Measurements from ENCODE around the gene MORN5.

Gene MORN5

DNA sequence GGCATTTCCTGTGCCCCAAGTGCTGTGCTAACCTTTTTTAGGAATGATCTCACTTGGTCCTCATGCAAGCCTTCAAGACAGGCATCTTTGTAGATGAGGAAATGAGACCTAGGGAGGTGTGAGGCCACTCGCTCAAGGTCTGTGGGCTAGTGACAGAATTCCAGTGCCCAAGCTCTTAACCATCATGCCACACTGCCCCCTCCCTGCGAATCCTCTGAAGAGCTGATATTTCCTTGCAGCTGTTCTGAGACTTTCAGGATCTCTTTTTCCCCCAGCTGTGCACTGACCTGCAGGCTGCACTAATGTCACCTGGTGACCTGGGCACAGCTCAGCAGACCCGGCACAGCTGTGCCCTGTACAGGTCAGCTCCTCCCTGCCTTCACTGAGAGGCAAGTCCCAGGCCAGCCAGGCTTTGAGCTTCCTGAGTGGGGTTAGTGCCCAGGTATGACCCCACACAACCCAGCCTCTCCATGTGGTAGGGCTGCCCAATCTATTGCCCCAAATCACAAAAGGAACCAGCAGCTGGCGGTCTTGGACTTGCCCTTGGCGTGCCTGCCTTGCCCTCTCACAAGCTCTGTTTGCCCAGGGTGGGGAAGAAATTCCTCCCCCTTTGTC is 32.7 kb downstream of the MORN5 start:
- H2AFZ ChIP-seq (ENCODE audit: low read depth), result no peak overlapping the region
- H3K4me1 ChIP-seq (ENCODE audit: low read depth, poor library complexity, severe bottlenecking), result no peaks in the 10 kb centered on the region

DNA sequence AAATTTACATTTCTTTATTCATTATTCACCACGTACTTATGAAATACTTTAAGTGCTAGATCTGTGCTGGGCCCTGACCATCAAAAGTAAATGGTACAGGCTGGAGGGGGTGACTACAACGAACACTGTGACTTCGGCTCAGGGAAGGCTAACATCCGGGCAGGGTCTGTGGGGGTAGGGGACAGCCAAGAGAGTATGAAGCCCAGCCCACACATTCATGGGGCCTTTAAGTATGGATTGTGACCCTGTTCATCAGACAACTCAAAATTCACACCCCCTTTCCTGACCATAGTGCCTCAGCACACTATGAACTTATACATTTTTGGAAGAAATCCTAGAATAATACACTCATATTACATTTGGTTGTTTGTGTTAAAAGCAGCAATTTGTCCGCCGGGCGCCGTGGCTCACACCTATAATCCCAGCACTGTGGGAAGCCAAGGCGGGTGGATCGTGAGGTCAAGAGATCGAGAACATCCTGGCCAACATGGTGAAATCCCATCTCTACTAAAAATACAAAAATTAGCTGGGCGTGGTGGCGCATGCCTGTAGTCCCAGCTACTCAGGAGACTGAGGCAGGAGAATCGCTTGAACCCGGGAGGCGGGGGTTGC is 33.3 kb downstream of the MORN5 start:
- no peaks in the 10 kb centered on the region for H4K20me1 ChIP-seq (ENCODE audit: insufficient read depth)
- no peaks in the 10 kb centered on the region for H3K36me3 ChIP-seq (ENCODE audit: insufficient read depth)
- no peaks in the 10 kb centered on the region for H3K79me2 ChIP-seq (ENCODE audit: insufficient read depth, low read depth)
- H3K27me3 ChIP-seq (ENCODE audit: insufficient read depth, low read depth), result no peaks in the 10 kb centered on the region
- H2AFZ ChIP-seq (ENCODE audit: low read depth), result no peak overlapping the region
- no peak overlapping the region for H3K4me3 ChIP-seq (IDR thresholded peaks at IDR 0.05; ENCODE audit: insufficient read depth, low read depth, low read length)
- H3K9ac ChIP-seq, result no peak overlapping the region
- TF ChIP-seq, protein P1, sequence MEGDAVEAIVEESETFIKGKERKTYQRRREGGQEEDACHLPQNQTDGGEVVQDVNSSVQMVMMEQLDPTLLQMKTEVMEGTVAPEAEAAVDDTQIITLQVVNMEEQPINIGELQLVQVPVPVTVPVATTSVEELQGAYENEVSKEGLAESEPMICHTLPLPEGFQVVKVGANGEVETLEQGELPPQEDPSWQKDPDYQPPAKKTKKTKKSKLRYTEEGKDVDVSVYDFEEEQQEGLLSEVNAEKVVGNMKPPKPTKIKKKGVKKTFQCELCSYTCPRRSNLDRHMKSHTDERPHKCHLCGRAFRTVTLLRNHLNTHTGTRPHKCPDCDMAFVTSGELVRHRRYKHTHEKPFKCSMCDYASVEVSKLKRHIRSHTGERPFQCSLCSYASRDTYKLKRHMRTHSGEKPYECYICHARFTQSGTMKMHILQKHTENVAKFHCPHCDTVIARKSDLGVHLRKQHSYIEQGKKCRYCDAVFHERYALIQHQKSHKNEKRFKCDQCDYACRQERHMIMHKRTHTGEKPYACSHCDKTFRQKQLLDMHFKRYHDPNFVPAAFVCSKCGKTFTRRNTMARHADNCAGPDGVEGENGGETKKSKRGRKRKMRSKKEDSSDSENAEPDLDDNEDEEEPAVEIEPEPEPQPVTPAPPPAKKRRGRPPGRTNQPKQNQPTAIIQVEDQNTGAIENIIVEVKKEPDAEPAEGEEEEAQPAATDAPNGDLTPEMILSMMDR (conservative IDR thresholded peaks at IDR 0.05; ENCODE audit: low read depth, low read length), result no peak
- H3K27ac ChIP-seq, result no peak overlapping the region
- H3K4me2 ChIP-seq, result no peak overlapping the region
- H3K4me1 ChIP-seq (ENCODE audit: low read depth, poor library complexity, severe bottlenecking), result no peaks in the 10 kb centered on the region

More for the DNA sequence above, 32.7 kb downstream of the MORN5 start:
- TF ChIP-seq, protein P1 (conservative IDR thresholded peaks at IDR 0.05; ENCODE audit: low read depth, low read length), result no peak
- Histone ChIP-seq H3K4me3 (IDR thresholded peaks at IDR 0.05; ENCODE audit: insufficient read depth, low read depth, low read length) (no peak overlapping the region), H3K9ac (no peak overlapping the region), H3K4me2 (no peak overlapping the region), H3K79me2 (ENCODE audit: insufficient read depth, low read depth) (no peaks in the 10 kb centered on the region), H3K27me3 (ENCODE audit: insufficient read depth, low read depth) (no peaks in the 10 kb centered on the region), H4K20me1 (ENCODE audit: insufficient read depth) (no peaks in the 10 kb centered on the region), H3K27ac (no peak overlapping the region), H3K36me3 (ENCODE audit: insufficient read depth) (no peaks in the 10 kb centered on the region)

DNA sequence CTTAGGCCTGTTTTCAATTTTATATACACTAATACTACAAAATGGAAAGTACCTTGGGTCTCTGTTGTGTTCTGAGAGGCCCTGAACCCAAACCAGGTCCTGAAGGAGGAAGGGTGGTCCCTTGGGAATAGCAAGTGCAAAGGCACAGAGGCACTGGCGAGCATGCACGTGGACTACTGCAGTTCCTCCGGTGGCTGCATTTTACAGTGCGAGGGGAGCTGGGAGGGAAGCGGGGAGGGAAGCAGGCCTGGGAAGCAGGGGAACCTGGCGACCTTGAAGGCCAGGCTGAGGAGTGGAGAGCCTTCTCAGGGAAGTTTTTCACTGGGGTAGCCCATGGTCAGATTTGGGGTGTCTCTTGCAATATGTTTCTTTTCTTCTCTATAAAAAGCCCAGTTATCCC is 33.9 kb downstream of the MORN5 start:
- no peaks in the 10 kb centered on the region for H3K36me3 ChIP-seq (ENCODE audit: insufficient read depth)
- H3K79me2 ChIP-seq (ENCODE audit: insufficient read depth, low read depth), result no peaks in the 10 kb centered on the region
- H3K27ac ChIP-seq, result no peak overlapping the region
- no peak overlapping the region for H3K4me3 ChIP-seq (IDR thresholded peaks at IDR 0.05; ENCODE audit: insufficient read depth, low read depth, low read length)
- TF ChIP-seq, protein P1 (conservative IDR thresholded peaks at IDR 0.05; ENCODE audit: low read depth, low read length), result no peak
- no peak overlapping the region for H3K9ac ChIP-seq
- no peaks in the 10 kb centered on the region for H3K4me1 ChIP-seq (ENCODE audit: low read depth, poor library complexity, severe bottlenecking)
- no peaks in the 10 kb centered on the region for H4K20me1 ChIP-seq (ENCODE audit: insufficient read depth)
- no peak overlapping the region for H3K4me2 ChIP-seq
- H3K27me3 ChIP-seq (ENCODE audit: insufficient read depth, low read depth), result no peaks in the 10 kb centered on the region
- no peak overlapping the region for H2AFZ ChIP-seq (ENCODE audit: low read depth)

DNA sequence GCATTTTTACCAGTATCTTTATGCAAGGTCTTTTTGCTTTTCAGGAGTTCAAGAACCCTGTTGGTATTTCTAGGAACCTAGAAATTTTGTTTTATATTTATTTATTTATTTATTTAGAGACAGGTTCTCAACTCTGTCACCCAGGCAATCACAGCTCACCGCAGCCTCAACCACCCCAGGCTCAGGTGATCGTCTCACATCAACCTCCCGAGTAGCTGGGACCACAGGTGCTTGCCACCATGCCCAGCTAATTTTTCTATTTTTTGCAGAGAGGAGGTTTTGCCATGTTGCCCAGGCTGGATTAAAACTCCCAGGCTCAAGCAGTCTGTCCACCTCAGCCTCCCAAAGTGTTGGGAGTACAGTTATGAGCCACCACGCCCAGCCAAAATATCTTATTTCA is 36.2 kb downstream of the MORN5 start:
- Histone ChIP-seq H3K27ac (no peak overlapping the region), H3K9ac (no peak overlapping the region), H4K20me1 (ENCODE audit: insufficient read depth) (no peaks in the 10 kb centered on the region), H3K4me1 (ENCODE audit: low read depth, poor library complexity, severe bottlenecking) (no peaks in the 10 kb centered on the region), H3K27me3 (ENCODE audit: insufficient read depth, low read depth) (no peaks in the 10 kb centered on the region), H3K4me3 (IDR thresholded peaks at IDR 0.05; ENCODE audit: insufficient read depth, low read depth, low read length) (no peak overlapping the region), H3K79me2 (ENCODE audit: insufficient read depth, low read depth) (no peaks in the 10 kb centered on the region), H3K4me2 (no peak overlapping the region), H2AFZ (ENCODE audit: low read depth) (no peak overlapping the region), H3K36me3 (ENCODE audit: insufficient read depth) (no peaks in the 10 kb centered on the region)
- TF ChIP-seq, protein P1 (conservative IDR thresholded peaks at IDR 0.05; ENCODE audit: low read depth, low read length), result no peak

All from KMS-11 (cell line).